ENCODE measurements around the gene SGK2. TPM values are rescaled to one million over a fixed set of nuclear protein-coding genes. Genes with fewer than 3 reads are reported as not detected.
A peak's percentile ranks its signal among the peaks of the same experiment; 100 is the strongest.

Gene SGK2
- polyA plus RNA-seq (ENCODE audit: insufficient read length in 10 of 10), result 1 to 10 TPM in 4 of 10 donors, under 1 TPM in 6; 0.26 to 3.5 (median 0.85) TPM
- long read RNA-seq, donor 1, result 0 reads
- long read RNA-seq, donor 2, result 0 reads
- long read RNA-seq, donor 3, result 0 reads
- long read RNA-seq, donor 4, result 0 reads
- long read RNA-seq, donor 5, result 0 reads
- long read RNA-seq, donor 6, result 0 reads
- long read RNA-seq, donor 7, result 0 reads
- long read RNA-seq, donor 8, result 0 reads
- long read RNA-seq, donor 9, result 0 reads

GRCh38 chr20:43558412-43559146, at the start of gene SGK2:
TSS of gene SGK2 (plus strand) at chr20:43559027. CDS start at chr20:43566496, 7,469 bp downstream.
- no peak for DNase-seq

- no peak for DNase-seq
These were observed 46.9 kb upstream of the SGK2 start for GRCh38 chr20:43511879-43512278.

DNA sequence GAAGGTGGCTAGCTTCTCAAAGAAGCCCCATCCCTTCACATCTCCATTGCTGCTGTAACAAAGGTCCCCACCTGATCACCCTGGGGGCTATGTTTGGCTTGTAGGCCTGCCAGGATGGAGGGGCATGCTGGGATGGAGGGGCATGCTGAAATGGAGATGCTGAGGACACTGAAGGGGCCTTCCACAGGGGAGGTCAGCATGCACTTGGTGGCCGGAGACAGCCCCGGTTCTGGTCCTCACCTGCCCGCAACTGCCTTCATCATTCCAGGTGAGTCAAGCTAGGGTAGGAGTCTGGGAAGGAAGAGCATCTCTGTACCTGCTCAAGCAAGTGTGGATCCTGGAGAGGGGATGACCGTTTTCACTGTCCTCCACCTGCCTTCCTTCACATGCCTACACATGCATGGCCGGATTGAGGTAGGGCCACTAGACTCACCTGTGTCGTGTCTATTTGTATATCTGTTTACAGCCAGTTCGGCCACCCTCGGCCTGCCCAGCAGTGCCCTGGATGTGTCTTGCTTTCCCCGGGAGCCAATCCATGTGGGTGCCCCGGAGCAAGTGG, 45.4 kb upstream of the SGK2 start:
- peak in 1 of 3 donors; percentile 9 for DNase-seq

DNA sequence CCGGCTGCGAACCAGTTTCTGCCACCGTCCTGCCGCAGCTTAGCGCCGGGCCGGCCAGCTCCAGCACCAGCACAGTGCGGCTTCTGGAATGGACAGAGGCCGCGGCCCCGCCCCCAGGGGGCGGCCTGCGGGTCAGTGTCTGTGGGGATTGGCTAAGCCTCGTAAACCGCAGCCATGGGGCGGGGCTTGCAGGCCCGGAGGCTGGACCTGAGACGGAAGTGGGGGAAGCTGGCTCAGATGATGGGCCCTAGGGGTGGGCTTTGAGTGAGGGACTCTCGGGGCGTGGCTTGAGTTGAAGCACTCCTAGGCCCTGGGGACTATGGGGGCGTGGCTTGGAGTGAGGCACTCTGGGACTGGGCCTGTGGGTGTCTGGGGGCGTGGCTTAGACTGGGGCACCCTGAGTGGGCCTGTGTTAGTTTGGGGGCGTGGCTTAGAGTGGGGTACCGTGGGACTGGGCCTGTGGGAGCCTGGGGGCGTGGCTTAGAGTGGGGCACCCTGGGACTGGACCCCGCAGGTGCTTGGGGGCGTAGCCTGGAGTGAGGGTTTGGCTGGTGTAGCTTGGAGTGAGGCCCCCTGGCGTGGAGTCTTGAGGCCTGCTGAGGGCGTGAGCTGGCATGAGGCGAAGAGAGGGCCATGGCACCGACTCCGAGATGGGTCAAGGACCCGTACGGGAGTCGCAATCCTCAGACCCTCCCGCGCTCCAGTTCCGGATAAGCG, 44.7 kb upstream of the SGK2 start:
- peak; percentile 91 to 96 (median 94) for DNase-seq

DNA sequence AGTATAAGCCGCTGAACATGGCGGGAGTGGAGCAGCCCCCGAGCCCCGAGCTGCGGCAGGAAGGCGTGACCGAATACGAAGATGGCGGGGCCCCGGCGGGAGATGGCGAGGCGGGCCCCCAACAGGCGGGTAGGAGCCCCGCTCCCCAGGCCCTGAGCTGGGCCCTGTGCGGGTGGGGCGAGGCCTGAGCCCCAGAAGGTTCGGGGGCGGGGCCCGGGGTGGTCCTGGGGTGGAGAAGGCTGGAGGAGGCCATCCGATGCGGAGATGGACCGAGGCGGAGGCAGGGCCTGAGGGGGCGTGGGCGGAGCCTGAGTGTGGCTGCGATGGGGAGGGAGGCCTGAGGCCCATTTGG, 44.2 kb upstream of the SGK2 start:
- DNase-seq, result no peak

DNA sequence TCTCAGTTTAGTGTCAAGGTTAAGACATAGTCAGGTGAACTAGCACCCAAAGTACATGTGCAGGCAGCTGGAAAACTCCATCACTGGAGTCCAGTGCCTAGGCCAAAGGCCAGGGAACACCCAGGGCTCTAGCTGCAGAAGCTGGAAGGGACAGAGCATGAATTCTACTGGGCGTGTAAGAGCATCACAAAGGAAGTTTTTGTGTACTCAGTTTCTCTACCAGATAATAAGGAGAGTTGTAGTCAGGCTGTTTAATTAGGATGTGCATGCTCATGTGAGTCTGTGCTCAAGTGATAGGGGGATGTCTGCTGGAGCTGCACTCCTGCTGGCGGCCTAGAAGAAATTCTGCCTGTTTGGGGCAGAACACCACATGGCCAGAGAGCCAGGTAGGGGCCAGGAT, 43.2 kb upstream of the SGK2 start:
- DNase-seq, result no peak

DNA sequence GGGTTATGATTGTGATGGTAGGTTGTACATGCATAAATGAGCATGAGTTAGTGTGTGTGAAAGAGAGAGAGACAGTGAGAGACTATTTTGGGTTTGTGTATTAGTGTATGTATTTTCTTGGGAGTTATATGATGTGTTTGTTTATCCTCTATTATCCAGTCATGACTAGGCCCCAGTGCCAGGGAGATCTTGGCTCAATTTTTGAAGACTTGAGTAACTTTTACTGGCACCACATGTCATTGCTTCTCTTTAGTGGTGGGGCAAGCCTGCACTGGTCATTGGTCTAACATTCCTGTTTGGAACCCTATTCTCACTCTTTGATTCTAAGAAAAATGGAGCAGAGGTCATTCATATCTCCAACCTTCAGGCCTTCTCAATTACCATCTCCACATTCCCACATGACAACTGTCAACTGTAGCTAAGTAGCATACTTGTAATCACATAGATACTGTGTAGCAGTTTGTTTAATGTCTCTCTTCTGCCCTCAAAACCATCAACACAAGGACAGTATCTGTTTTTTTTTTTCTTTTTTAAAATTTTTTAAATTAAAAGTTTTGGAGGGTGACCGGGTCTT, 42.5 kb upstream of the SGK2 start:
- no peak for DNase-seq

- DNase-seq, result no peak
These were observed 38.7 kb upstream of the SGK2 start for GRCh38 chr20:43520074-43520630.

- no peak for DNase-seq
These were observed 33.8 kb upstream of the SGK2 start for GRCh38 chr20:43525021-43525420.

GRCh38 chr20:43528258-43528875, 30.5 kb upstream of the SGK2 start:
- DNase-seq, result no peak

DNA sequence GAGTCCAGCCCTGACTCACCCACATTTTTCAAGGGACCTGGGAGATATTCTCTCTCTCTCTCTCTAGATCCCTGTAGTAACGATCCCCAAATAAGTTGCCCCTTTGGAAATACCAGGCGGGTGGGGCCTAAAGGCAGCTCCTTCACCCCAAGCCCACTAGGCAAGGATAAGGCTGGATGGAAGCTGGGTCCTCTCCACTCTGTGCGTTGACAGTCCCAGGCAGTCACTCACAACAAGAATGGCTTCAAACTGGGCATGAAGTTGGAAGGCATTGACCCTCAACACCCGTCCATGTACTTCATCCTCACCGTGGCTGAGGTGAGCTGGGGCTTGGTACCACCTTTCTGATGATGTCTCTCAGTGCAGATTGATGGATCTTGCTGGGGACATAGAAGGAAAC, 29.8 kb upstream of the SGK2 start:
- no peak for DNase-seq

DNA sequence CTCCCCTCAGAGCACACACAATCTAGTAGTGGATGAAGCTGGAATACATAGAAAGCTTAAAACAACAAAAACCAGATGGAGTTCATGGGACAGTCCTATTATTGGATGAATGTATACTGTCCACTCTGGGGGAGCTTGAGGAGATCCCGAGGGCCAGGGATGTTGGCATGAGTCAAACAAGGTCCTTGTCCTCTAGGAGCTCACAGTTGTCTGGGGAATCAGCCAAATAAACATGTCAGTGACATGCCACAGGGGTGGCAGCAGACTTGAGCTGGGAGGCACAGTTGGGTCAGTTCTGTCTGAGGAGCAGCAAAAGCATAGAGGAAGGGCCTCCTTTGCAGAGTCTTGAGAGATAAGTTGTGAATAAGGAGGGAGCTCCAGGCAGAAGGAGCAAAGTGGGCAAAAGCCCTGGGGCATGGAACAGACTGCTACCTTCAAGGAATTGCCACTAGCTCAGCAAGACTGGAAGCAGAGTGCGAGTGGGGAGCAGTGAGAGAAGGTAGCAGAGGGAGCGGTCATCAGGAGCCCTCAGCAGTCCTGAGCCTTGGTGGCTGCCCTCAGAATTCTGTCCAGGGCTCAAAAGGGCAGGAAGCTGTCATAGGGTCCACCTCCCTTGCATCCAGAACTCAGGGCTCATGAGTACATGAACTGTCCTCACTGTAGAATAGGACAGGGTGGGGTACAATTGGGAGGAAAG, 29.2 kb upstream of the SGK2 start:
- no peak for DNase-seq

DNA sequence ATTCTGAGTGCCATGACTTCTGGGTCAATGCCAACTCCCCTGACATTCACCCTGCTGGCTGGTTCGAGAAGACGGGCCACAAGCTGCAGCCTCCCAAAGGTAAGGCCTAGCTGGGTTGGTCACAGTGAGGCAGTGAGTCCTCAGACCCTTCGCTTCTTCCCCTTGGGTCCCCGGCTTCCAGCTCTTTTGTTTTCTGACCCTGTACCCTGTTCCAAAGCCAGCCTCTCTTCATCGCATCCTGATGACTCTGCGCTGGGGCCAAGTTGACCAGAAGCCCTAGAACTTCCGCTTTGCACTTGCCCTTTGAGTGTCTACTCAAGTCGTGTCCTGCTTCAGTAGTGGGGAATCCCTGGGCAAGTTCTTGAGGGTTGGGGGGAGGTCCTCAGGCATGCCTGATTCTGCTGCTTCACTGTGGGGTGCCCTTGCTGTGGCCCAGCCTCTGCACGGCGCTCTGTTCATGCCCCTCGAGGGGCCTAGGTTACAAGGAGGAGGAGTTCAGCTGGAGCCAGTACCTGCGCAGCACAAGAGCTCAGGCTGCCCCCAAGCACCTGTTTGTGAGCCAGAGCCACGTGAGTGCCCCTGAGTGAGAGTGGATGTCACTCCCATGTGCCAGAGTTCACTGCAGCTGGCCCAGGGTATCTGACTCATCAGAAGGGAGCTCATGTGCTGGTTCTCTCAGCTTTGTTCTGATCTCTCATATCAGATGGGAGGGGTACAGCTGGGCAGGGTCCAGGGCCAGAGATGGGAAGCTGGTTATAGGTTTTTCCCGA, 28.3 kb upstream of the SGK2 start:
- no peak for DNase-seq

GRCh38 chr20:43531091-43531443, 27.8 kb upstream of the SGK2 start:
- DNase-seq, result no peak

DNA sequence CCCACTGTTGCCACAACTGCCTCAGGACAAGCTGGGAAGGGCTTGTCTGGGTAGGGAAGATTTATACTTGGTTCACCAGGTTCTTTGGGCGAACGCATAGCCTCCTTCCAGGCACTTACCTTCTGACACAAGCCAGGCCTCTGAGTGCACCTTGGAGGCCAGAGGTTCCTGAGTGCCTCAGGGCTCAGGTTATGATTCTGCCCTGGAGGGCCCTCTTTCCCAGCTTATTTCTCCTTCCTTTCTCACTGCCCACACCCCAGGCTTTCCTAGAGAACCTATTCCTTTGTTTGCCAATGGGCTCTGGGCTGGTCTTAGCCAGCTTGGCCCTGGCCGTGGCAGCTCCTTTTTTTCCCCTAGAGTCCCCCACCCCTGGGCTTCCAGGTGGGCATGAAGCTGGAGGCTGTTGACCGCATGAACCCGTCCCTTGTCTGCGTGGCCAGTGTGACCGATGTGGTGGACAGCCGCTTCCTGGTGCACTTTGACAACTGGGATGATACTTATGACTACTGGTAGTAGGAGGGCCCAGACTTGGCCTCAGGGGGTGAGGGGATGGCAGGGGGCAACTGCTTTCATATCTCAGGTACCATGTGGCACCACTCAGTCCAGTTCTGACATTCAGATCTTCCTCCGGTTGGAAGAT, 26.3 kb upstream of the SGK2 start:
- DNase-seq, result no peak

DNA sequence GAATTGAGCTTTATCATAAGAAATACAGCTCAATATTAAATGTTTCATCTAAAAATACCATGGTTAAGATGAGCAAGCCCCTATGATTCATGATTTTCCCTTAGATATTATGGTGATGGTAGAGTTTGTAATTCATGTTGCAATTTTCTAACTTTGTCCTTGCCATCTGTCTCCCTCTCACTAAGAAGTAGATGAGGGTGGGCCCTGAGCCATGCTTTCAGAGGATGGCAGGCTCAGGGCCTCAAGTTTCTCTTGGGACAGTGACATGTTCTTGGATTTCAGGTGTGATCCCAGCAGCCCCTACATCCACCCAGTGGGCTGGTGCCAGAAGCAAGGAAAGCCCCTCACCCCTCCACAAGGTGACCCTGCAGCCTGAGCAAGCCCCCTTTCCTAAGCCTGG, 25.8 kb upstream of the SGK2 start:
- no peak for DNase-seq

DNA sequence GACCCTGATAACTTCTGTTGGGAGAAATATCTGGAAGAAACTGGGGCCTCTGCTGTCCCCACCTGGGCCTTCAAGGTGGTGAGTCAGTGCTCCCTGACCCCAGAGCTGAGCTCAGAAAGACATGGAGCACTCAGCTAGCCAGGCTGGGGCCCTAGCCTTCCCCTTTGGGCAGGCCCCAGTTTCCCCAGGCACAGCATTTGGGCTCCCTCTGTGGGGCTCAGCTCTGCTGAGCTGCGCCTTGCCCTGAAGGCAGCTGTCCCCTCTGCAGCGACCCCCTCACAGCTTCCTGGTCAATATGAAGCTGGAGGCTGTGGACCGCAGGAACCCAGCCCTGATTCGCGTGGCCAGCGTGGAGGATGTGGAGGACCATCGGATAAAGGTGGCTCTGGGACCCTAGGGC, 24.8 kb upstream of the SGK2 start:
- no peak for DNase-seq

- no peak for DNase-seq
These were observed 24.0 kb upstream of the SGK2 start for GRCh38 chr20:43534791-43535350.

DNA sequence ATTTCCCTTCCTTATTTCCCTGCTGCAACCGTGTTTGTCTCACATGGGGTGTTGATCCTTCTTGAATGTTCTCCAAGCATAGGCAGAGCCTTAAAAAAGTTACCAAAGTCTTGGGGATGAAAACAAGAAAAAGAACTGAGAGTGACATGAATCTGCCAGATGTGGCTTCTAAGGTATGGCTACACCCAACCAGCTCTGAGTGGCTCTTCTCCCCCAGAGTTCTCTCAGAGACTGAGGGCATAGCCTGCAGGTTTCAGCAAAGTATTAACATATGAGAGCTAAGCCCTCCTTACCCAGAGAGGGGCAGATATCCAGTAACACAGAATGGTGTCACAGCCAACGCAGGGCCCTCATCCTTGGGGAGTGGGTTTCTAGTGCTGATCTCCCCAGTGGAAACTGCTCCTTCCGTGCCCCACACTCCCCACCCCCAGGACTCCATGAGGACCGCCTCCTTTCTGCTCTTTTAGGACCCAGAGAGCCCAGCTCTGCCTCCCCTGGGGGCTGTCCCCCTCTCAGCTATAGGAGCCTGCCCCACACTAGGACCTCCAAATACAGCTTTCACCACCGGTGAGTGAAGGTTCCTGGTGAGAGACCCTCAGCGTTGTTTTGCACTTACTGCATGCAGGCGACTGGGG, 23.3 kb upstream of the SGK2 start:
- DNase-seq, result no peak

Measured in muscle of back (tissue), 13 donors.